ENCODE results near the gene CTSC.

Gene CTSC

GRCh38 chr11:88337181-88337986 lies at the start of gene CTSC:
Gene CTSC, minus strand, starts transcription at chr11:88337736. Its CDS starts 64 bp downstream, at chr11:88337672.
- DNase-seq: peak; percentile 89

DNA sequence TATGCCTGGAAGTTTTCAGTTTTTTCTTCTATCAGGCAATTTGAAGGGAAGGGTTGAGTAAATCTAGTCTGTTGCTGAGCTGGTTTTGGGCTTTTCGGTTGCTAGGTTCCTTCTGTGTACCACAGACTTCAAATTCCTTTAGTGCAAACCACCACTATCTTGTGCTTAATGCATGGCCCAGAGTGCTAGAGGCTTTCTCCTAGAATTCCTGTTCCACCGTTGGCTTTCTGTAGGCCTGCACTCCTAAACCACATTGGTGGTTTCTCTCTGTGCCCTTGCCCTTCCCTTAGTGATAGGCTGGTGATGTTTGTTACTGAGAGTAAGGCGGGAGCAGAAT lies 47.1 kb upstream of the CTSC start:
- no peak for DNase-seq

GRCh38 chr11:88384004-88384668 lies 46.6 kb upstream of the CTSC start:
- no peak for DNase-seq

- DNase-seq: no peak
Measured at GRCh38 chr11:88383447-88383846, 45.9 kb upstream of the CTSC start.

DNA sequence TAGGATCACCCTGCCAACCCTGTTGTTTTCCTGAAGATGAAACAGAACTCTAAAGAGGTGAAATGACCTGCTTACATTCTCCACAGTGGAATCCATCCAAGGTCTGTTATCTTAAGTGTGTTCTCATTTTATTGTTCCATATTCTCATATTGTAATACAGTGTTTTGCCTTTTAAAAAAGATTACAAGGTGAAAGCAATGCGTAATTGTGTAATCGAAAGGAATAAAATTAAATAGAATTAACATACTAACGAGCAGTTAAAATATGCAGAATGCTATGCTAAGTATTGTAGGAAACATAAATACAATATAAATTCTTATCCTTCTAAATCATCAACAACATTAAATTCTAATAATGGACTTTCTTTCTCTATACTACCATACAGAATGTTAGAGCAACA lies 41.6 kb upstream of the CTSC start:
- no peak for DNase-seq

GRCh38 chr11:88378422-88379066 lies 41.0 kb upstream of the CTSC start:
- no peak for DNase-seq

DNA sequence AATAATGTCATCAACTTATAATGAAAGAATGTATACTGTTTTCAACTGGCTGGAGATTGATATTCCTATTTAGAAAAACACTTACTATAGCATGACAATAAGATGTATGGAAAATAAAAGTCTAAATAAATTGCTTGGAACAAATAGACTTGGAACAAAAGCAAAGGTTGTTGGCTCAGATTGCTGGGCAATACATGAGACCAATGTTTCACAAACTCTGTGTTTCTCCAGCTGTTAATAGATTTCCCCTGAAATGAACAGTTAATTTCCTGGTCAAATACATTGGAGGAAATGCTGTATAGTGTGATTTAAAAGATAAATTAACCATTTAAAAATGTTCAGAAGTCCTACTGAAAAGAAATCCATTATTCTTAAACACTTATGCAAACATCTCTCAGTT lies 40.1 kb upstream of the CTSC start:
- no peak for DNase-seq

DNA sequence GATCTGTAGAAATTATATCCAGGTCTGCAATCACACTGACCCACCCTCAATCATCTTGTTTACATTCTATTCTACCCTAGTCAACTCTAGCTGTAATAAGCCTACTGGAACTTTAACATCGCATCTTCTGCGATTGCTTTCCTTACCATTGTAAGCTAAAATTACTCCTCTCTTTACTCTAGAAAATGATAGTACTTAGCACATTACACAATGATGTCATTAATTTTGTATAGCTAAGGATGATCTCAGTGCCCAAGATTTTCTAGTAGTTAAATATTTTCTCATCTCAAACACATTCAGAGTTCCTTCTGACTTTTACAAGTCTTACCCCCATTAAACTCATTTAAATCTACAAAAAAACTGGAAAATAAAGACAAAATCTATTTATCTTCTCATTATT lies 39.6 kb upstream of the CTSC start:
- DNase-seq: no peak

GRCh38 chr11:88375927-88376470 lies 38.5 kb upstream of the CTSC start:
- DNase-seq: no peak

DNA sequence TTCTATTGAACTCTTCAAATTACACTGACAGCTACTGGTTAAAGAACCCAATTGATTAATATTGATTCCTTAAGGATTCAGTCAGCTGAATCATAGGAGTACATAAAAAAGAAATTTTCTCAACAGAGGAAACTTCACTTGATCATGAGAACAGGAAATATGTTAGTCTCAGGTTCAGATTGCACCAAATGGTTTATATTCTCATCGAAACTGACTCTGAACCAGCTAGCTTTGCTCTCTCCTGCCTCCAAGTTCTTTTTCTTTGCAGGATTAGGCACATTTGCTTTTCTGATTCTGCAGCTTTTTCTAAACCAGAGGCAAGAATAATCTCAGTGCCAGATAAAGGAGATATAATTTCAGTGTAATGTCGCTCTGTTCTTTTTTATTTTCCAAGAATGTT lies 33.2 kb upstream of the CTSC start:
- no peak for DNase-seq

GRCh38 chr11:88367310-88367709 lies 29.8 kb upstream of the CTSC start:
- DNase-seq: no peak

- peak; percentile 75 for DNase-seq
Measured at GRCh38 chr11:88363648-88364065, 26.1 kb upstream of the CTSC start.

DNA sequence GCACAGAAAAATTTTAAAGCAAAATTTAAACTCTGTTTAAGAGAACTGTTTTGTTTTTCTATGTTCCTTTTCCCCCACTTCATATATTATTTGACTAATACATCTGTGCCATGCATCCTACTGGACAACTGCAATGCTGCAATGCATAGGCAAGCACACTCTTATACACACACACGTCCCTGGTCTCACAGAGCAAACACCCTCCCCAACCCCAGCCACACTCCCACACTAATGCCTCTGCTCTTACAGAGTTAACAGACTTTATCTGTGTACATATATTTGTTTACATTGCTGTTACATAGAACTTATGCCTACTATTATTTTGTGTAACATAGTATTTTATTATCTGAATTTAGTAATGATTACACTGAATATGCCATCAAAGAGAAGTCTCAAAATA lies 25.5 kb upstream of the CTSC start:
- no peak for DNase-seq

- DNase-seq: no peak
Measured at GRCh38 chr11:88360141-88360540, 22.6 kb upstream of the CTSC start.

DNA sequence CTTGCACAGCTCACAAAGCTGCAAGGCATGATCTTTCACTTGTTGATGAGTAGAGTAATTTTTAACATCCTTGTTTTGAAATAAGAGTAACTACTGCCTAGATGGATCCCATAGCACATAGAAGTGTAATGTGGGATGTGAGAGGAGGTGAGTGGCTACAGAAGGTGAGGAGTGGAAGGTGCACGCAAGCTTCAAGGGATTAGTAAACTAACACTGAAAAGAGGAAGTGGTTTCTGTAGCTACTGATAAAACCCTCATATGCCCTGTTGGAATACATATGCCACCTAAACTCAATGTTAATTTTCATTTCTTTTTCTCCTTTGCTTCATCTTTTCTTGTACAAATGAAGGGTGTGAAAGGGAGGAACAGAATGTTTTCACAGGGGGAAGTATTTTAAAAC lies 22.0 kb upstream of the CTSC start:
- peak; percentile 67 for DNase-seq

- DNase-seq: no peak
Measured at GRCh38 chr11:88359114-88359513, 21.6 kb upstream of the CTSC start.

GRCh38 chr11:88358040-88358431 lies 20.5 kb upstream of the CTSC start:
- DNase-seq: no peak

- no peak for DNase-seq
Measured at GRCh38 chr11:88357323-88358039, 19.9 kb upstream of the CTSC start.

DNA sequence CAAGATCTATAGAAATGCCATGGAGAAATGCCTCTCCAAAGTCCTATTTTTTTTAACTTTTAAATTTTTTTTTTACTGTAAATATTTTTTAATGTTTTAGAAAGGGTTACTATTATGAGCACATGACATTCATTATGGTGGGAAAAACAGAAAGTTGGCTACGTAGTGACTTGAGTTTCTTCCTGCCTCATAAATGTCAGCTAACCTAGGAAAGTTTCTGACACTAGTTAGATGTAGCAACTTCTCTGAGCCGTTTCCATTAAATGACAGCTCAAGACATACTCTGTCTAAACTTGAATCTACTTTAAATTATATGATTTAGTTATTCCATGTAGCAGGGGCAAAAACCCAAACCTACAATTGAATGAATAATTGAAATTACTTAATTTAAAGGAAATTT lies 18.4 kb upstream of the CTSC start:
- DNase-seq: no peak

DNA sequence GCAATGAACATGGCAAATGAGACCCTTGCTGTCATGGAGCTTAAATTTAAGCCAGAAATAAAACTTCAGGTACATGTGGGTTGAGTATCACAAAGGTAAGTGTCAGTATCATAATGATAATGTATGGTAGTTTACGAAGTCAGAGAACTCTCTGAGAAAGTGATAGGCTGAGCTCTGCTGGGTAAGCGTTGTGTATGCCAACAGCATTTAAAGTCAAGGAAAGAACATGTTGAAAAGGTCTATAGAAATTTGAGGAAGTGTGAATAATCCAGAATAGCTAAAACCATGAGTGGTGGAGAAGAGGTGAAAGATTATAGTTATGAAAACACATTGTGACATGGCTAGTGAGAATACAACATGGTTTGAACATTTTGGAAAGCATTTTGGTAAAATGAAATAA lies 17.4 kb upstream of the CTSC start:
- DNase-seq: peak; percentile 78

GRCh38 chr11:88353835-88354496 lies 16.4 kb upstream of the CTSC start:
- DNase-seq: peak; percentile 75

DNA sequence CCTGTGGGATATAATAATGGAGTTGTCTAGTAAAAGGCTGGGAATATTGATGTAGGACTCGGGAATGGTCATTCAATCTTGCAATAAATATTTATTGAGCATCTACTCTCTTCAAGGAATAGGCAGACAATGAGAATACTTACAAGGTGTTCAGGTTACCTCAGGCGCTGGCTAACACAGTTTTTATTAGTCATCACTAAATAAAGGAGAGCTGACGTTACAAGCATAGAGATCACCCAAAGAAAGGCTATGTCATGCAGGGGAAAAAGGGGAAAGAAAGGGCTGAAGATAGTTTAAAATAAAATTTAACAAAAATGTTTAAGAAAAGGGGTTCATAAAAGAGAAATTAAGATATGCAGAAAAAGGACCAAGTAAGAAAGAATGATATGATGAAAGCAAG lies 15.8 kb upstream of the CTSC start:
- DNase-seq: no peak

GRCh38 chr11:88352139-88352538 lies 14.6 kb upstream of the CTSC start:
- DNase-seq: no peak

Data from MV-4-11 (cell line).